Osteoblast (primary cell): ENCODE results near the gene SERGEF. TPM values are rescaled to one million over a fixed set of nuclear protein-coding genes. Genes with fewer than 3 reads are reported as not detected.
A peak's percentile ranks its signal among the peaks of the same experiment; 100 is the strongest.

Experiments
- DNase-seq: peaks from one replicate; pipeline ENCODE4 v3.0.0; 2011; ENCODE audit warnings: low spot score, mixed read lengths; ENCODE audit not compliant: insufficient read length; ENCODE audit errors: missing footprints
- H2AFZ ChIP-seq: 2 replicates; pipeline ENCODE4 v1.6.0; 2011; ENCODE audit warnings: mild to moderate bottlenecking, low read length
- H3K27ac ChIP-seq: 2 replicates; pipeline ENCODE4 v1.5.1; 2011; ENCODE audit warnings: mild to moderate bottlenecking, low read depth, low read length, moderate library complexity
- H3K27me3 ChIP-seq: 2 replicates; pipeline ENCODE4 v1.6.0; 2012; ENCODE audit warnings: mild to moderate bottlenecking, control low read depth, inconsistent platforms, low read length, moderate library complexity; ENCODE audit not compliant: insufficient read depth
- H3K36me3 ChIP-seq: 2 replicates; pipeline ENCODE4 v1.5.1; 2011; ENCODE audit warnings: mild to moderate bottlenecking, low read length, control low read depth, moderate library complexity; ENCODE audit not compliant: insufficient read depth
- H3K4me1 ChIP-seq: 2 replicates; pipeline ENCODE4 v1.5.1; 2011; ENCODE audit warnings: mild to moderate bottlenecking, low read length, control low read depth, moderate library complexity; ENCODE audit not compliant: insufficient read depth
- H3K4me2 ChIP-seq: 2 replicates; pipeline ENCODE4 v1.6.0; 2011; ENCODE audit warnings: mild to moderate bottlenecking, low read length; ENCODE audit not compliant: insufficient read depth
- H3K4me3 ChIP-seq: fragments of 200-600 bp; sonication (generic); 3 replicates; pipeline ENCODE4 v1.5.1; 2012; ENCODE audit warnings: mild to moderate bottlenecking, low read length, inconsistent platforms; ENCODE audit not compliant: insufficient read depth
- H3K79me2 ChIP-seq: 2 replicates; pipeline ENCODE4 v1.6.0; 2012; ENCODE audit warnings: mild to moderate bottlenecking, low read length, control low read depth, inconsistent platforms; ENCODE audit not compliant: insufficient read depth
- H3K9me3 ChIP-seq: 2 replicates; pipeline ENCODE4 v1.5.1; 2011; ENCODE audit warnings: low read depth, low read length, control low read depth
- H4K20me1 ChIP-seq: 2 replicates; pipeline ENCODE4 v1.6.0; 2012; ENCODE audit warnings: mild to moderate bottlenecking, low read length, control low read depth; ENCODE audit not compliant: insufficient read depth
- total RNA-seq: library from RNA; depleted of rRNA; stranded (reverse); fragments of >200 nt; gene quantifications from 2 replicates; pipeline ENCODE4 v1.2.3, GENCODE V29; 2012
- TF ChIP-seq, protein P1 (sequence below): IDR thresholded peaks from 2 replicates; pipeline ENCODE4 v1.5.1; 2011; ENCODE audit warnings: mild to moderate bottlenecking, low read depth, low read length, moderate library complexity; ENCODE audit errors: extremely low read depth

Gene SERGEF
- total RNA-seq, 1 donor = 29.7 TPM

DNA sequence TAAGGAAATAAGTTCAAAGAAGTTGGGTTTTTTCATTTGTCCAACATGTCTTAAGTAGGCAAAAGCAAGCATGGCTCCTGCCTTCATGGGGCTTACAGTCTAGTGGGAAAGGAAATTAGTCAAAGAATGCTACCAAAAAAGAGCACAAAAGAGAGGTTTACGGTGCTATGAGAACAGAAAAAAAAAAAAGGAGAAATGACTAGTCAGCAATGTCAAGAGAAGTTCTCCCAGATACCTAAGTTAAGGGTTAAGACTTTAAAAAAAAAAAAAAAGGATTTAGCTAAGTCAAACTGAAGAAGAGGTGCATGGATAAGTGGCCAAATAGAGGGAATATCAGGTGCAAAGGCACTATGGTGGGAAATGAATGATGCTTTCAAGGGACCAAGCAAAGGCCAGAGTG is 29.3 kb downstream of the SERGEF start:
- Histone ChIP-seq H3K79me2 (no peaks in the 10 kb centered on the region), H3K36me3 (peaks cover 3% of the 10 kb centered on the region), H4K20me1 (peaks cover 8% of the 10 kb centered on the region), H3K4me1 (peaks cover 13% of the 10 kb centered on the region), H3K4me2 (no peak overlapping the region), H3K27me3 (no peaks in the 10 kb centered on the region), H2AFZ (no peak overlapping the region), H3K27ac (no peak overlapping the region), H3K9me3 (no peaks in the 10 kb centered on the region), H3K4me3 (no peak overlapping the region)
- TF ChIP-seq, protein P1, sequence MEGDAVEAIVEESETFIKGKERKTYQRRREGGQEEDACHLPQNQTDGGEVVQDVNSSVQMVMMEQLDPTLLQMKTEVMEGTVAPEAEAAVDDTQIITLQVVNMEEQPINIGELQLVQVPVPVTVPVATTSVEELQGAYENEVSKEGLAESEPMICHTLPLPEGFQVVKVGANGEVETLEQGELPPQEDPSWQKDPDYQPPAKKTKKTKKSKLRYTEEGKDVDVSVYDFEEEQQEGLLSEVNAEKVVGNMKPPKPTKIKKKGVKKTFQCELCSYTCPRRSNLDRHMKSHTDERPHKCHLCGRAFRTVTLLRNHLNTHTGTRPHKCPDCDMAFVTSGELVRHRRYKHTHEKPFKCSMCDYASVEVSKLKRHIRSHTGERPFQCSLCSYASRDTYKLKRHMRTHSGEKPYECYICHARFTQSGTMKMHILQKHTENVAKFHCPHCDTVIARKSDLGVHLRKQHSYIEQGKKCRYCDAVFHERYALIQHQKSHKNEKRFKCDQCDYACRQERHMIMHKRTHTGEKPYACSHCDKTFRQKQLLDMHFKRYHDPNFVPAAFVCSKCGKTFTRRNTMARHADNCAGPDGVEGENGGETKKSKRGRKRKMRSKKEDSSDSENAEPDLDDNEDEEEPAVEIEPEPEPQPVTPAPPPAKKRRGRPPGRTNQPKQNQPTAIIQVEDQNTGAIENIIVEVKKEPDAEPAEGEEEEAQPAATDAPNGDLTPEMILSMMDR = no peak
- no peak for DNase-seq

GRCh38 chr11:17979770-17980371 is 33.0 kb downstream of the SERGEF start:
- Histone ChIP-seq H3K4me3 (no peak overlapping the region), H3K79me2 (no peaks in the 10 kb centered on the region), H3K4me1 (no peaks in the 10 kb centered on the region), H3K27me3 (no peaks in the 10 kb centered on the region), H3K27ac (no peak overlapping the region), H3K36me3 (no peaks in the 10 kb centered on the region), H4K20me1 (peaks cover 10% of the 10 kb centered on the region), H3K9me3 (no peaks in the 10 kb centered on the region), H2AFZ (no peak overlapping the region), H3K4me2 (no peak overlapping the region)
- DNase-seq = no peak
- TF ChIP-seq, protein P1 = peak; percentile 89

DNA sequence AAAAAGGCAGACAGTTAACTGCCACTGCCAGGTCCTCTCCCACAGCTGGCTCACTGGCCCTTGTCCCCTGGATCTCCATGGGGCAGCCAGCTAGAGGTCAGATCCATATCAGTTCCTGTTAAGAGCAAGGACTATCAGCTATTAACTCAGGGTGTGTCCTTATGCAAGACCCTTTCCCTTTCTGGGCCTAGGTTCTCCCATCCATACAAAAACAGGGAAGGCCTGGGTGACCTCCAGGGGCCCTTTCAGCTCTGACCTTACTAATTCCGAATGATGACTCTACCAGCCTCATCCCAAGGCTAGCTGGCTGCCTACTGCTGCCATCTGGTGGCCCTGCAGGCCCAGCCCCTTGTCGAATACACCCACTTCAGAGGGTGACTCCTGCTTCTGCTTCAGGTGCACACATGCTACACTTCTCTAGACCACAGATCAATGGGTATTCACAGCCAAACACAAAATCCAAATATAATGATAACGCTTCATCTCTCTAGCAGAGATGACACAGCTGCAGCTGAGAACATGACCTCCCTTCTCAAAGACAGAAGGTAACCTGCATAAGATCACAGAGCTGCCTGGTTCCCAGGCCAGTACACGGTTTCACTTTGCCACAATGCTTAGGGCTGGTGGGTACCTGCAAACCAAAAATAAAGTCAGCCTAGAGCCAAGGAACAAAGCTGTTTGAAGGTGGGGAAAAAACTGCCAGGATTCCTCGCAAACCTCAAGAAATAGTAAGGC is 34.1 kb downstream of the SERGEF start:
- no peak overlapping the region for H3K27ac ChIP-seq
- H3K79me2 ChIP-seq = no peaks in the 10 kb centered on the region
- peaks cover 10% of the 10 kb centered on the region for H4K20me1 ChIP-seq
- H3K4me1 ChIP-seq = no peaks in the 10 kb centered on the region
- TF ChIP-seq, protein P1 = peak; percentile 89
- H3K36me3 ChIP-seq = no peaks in the 10 kb centered on the region
- no peaks in the 10 kb centered on the region for H3K27me3 ChIP-seq
- H3K9me3 ChIP-seq = no peaks in the 10 kb centered on the region
- no peak overlapping the region for H3K4me2 ChIP-seq
- no peak overlapping the region for H3K4me3 ChIP-seq
- H2AFZ ChIP-seq = no peak overlapping the region
- peak; percentile 71 for DNase-seq

DNA sequence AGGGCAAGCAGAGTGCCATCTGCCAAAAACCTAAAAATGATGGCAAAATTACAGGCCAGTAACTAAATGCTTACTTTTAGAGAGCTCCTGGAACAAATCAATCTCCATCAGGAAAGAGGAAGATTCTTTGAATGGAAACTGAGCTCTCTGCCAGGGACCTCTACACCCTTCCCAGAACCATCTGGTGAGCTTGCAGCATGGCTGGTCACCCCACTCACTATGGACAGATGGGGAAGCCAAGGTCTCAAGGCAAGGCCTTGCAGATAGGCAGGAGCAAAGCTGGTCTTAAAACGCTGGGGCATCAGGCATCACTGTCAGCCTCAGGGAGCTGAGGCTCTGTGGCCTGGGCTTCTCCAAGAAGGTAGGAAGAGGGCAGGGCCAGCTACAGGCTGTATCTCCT is 36.2 kb downstream of the SERGEF start:
- no peaks in the 10 kb centered on the region for H3K79me2 ChIP-seq
- H3K36me3 ChIP-seq = no peaks in the 10 kb centered on the region
- H3K27ac ChIP-seq = no peak overlapping the region
- no peak for DNase-seq
- H3K4me2 ChIP-seq = no peak overlapping the region
- H3K4me1 ChIP-seq = peaks cover 5% of the 10 kb centered on the region
- H3K27me3 ChIP-seq = no peaks in the 10 kb centered on the region
- TF ChIP-seq, protein P1 = no peak
- peaks cover 18% of the 10 kb centered on the region for H4K20me1 ChIP-seq
- H3K9me3 ChIP-seq = no peaks in the 10 kb centered on the region
- no peak overlapping the region for H2AFZ ChIP-seq
- no peak overlapping the region for H3K4me3 ChIP-seq
